ENCODE data around the gene E4F1.

E4F1 gene

GRCh38 chr16:2246301-2246885, 23.0 kb downstream of the E4F1 start:
- no peak overlapping the region for H3K4ac ChIP-seq (ENCODE audit: low read depth in 1 of 2, low read length in 2 of 2)
- no peak overlapping the region for H3K27ac ChIP-seq (ENCODE audit: low read length, poor library complexity, severe bottlenecking)
- peaks cover 27% of the 10 kb centered on the region for H3K79me1 ChIP-seq (replicated peaks; ENCODE audit: low read length, poor library complexity, severe bottlenecking)
- peaks cover 8% of the 10 kb centered on the region for H3K4me1 ChIP-seq (ENCODE audit: control insufficient read depth, insufficient read depth, low read depth, low read length)
- no peak overlapping the region for H3K18ac ChIP-seq (ENCODE audit: low read depth in 1 of 2, low read length in 2 of 2)
- no peak overlapping the region for H3K23ac ChIP-seq (ENCODE audit: low read length in 2 of 2)
- no peak overlapping the region for H2BK5ac ChIP-seq (ENCODE audit: low read depth, low read length, poor library complexity, severe bottlenecking)
- 98% methylated on average over 18 of the region's 18 CpGs for WGBS
- H3K9me3 ChIP-seq (ENCODE audit: control insufficient read depth, low read length) = no peaks in the 10 kb centered on the region
- H2BK15ac ChIP-seq (ENCODE audit: low read depth, poor library complexity, severe bottlenecking) = no peak overlapping the region
- H3K9ac ChIP-seq (ENCODE audit: low read length) = no peak overlapping the region
- no peak overlapping the region for H4K8ac ChIP-seq (ENCODE audit: low read length)
- no peak overlapping the region for H3K14ac ChIP-seq (ENCODE audit: low read length in 2 of 2)
- no peak for DNase-seq
- no peak overlapping the region for H3K4me2 ChIP-seq (ENCODE audit: low read length, poor library complexity, severe bottlenecking)
- no peaks in the 10 kb centered on the region for H3K27me3 ChIP-seq (ENCODE audit: control insufficient read depth in 1 of 2, insufficient read depth in 1 of 2, low read length in 2 of 2)
- H2BK12ac ChIP-seq (ENCODE audit: low read length in 2 of 2) = no peak overlapping the region
- H2AK5ac ChIP-seq (ENCODE audit: low read length, severe bottlenecking) = no peak overlapping the region
- H3K4me3 ChIP-seq (ENCODE audit: insufficient read depth in 1 of 2, low read depth in 1 of 2, low read length in 2 of 2) = no peak overlapping the region
- H2BK120ac ChIP-seq (ENCODE audit: low read depth, low read length) = no peak overlapping the region
- H3K36me3 ChIP-seq (ENCODE audit: control insufficient read depth in 1 of 2, insufficient read depth in 2 of 2, low read depth in 1 of 2, low read length in 2 of 2) = peaks cover 46 to 48% of the 10 kb centered on the region in 2 experiments
- no peak overlapping the region for H2AFZ ChIP-seq (ENCODE audit: low read depth, low read length)
- no peak overlapping the region for H4K91ac ChIP-seq (ENCODE audit: low read length)

GRCh38 chr16:2250652-2251295, 27.4 kb downstream of the E4F1 start:
- no peak overlapping the region for H4K8ac ChIP-seq (ENCODE audit: low read length)
- H3K4me1 ChIP-seq (ENCODE audit: control insufficient read depth, insufficient read depth, low read depth, low read length) = peaks cover 16% of the 10 kb centered on the region
- H4K91ac ChIP-seq (ENCODE audit: low read length) = no peak overlapping the region
- H3K18ac ChIP-seq (ENCODE audit: low read depth in 1 of 2, low read length in 2 of 2) = peak overlapping the region; percentile 43 to 67
- WGBS = 5% methylated on average over 30 of the region's 35 CpGs
- H2AK5ac ChIP-seq (ENCODE audit: low read length, severe bottlenecking) = no peak overlapping the region
- H3K9ac ChIP-seq (ENCODE audit: low read length) = peak overlapping the region; percentile 89
- peak; percentile 34 for DNase-seq
- no peak overlapping the region for H2BK5ac ChIP-seq (ENCODE audit: low read depth, low read length, poor library complexity, severe bottlenecking)
- H2BK12ac ChIP-seq (ENCODE audit: low read length in 2 of 2) = no peak overlapping the region
- peaks cover 20% of the 10 kb centered on the region for H3K79me1 ChIP-seq (replicated peaks; ENCODE audit: low read length, poor library complexity, severe bottlenecking)
- H3K36me3 ChIP-seq (ENCODE audit: control insufficient read depth in 1 of 2, insufficient read depth in 2 of 2, low read depth in 1 of 2, low read length in 2 of 2) = peaks cover 45 to 50% of the 10 kb centered on the region in 2 experiments
- H3K23ac ChIP-seq (ENCODE audit: low read length in 2 of 2) = no peak overlapping the region
- H3K4me2 ChIP-seq (ENCODE audit: low read length, poor library complexity, severe bottlenecking) = peak overlapping the region; percentile 65
- no peaks in the 10 kb centered on the region for H3K27me3 ChIP-seq (ENCODE audit: control insufficient read depth in 1 of 2, insufficient read depth in 1 of 2, low read length in 2 of 2)
- peak overlapping the region; percentile 56 for H3K27ac ChIP-seq (ENCODE audit: low read length, poor library complexity, severe bottlenecking)
- H3K14ac ChIP-seq (ENCODE audit: low read length in 2 of 2) = no peak overlapping the region
- H2BK15ac ChIP-seq (ENCODE audit: low read depth, poor library complexity, severe bottlenecking) = peak overlapping the region; percentile 48
- peak overlapping the region in 1 of 2 experiments; percentile 47 for H3K4ac ChIP-seq (ENCODE audit: low read depth in 1 of 2, low read length in 2 of 2)
- no peaks in the 10 kb centered on the region for H3K9me3 ChIP-seq (ENCODE audit: control insufficient read depth, low read length)
- H2BK120ac ChIP-seq (ENCODE audit: low read depth, low read length) = peak overlapping the region; percentile 77
- H2AFZ ChIP-seq (ENCODE audit: low read depth, low read length) = no peak overlapping the region
- H3K4me3 ChIP-seq (ENCODE audit: insufficient read depth in 1 of 2, low read depth in 1 of 2, low read length in 2 of 2) = peak overlapping the region; percentile 76 to 82

- H3K79me1 ChIP-seq (replicated peaks; ENCODE audit: low read length, poor library complexity, severe bottlenecking) = peaks cover 17% of the 10 kb centered on the region
- peak within 1 kb of the TSS; percentile 48 for H2BK15ac ChIP-seq (ENCODE audit: low read depth, poor library complexity, severe bottlenecking)
- under 1% methylated on average over 79 of the region's 88 CpGs for WGBS
- peak within 1 kb of the TSS; percentile 79 for H3K27ac ChIP-seq (ENCODE audit: low read length, poor library complexity, severe bottlenecking)
- H2BK120ac ChIP-seq (ENCODE audit: low read depth, low read length) = peak within 1 kb of the TSS; percentile 82
- peak within 1 kb of the TSS; percentile 93 for H4K8ac ChIP-seq (ENCODE audit: low read length)
- peaks cover 45 to 50% of the 10 kb centered on the region in 2 experiments for H3K36me3 ChIP-seq (ENCODE audit: control insufficient read depth in 1 of 2, insufficient read depth in 2 of 2, low read depth in 1 of 2, low read length in 2 of 2)
- H3K4me1 ChIP-seq (ENCODE audit: control insufficient read depth, insufficient read depth, low read depth, low read length) = peaks cover 16% of the 10 kb centered on the region
- H3K4me3 ChIP-seq (ENCODE audit: insufficient read depth in 1 of 2, low read depth in 1 of 2, low read length in 2 of 2) = peak within 1 kb of the TSS; percentile 76 to 82
- no peak within 1 kb of the TSS for H3K23ac ChIP-seq (ENCODE audit: low read length in 2 of 2)
- peak within 1 kb of the TSS; percentile 48 for H2AFZ ChIP-seq (ENCODE audit: low read depth, low read length)
- H3K9me3 ChIP-seq (ENCODE audit: control insufficient read depth, low read length) = no peaks in the 10 kb centered on the region
- H2BK12ac ChIP-seq (ENCODE audit: low read length in 2 of 2) = peak within 1 kb of the TSS in 1 of 2 experiments; percentile 70
- peak within 1 kb of the TSS; percentile 89 for H3K9ac ChIP-seq (ENCODE audit: low read length)
- peak within 1 kb of the TSS; percentile 30 for H2AK5ac ChIP-seq (ENCODE audit: low read length, severe bottlenecking)
- H3K4ac ChIP-seq (ENCODE audit: low read depth in 1 of 2, low read length in 2 of 2) = peak within 1 kb of the TSS; percentile 62 to 83
- peak; percentile 95 for DNase-seq
- peak within 1 kb of the TSS; percentile 65 for H3K4me2 ChIP-seq (ENCODE audit: low read length, poor library complexity, severe bottlenecking)
- no peaks in the 10 kb centered on the region for H3K27me3 ChIP-seq (ENCODE audit: control insufficient read depth in 1 of 2, insufficient read depth in 1 of 2, low read length in 2 of 2)
- H2BK5ac ChIP-seq (ENCODE audit: low read depth, low read length, poor library complexity, severe bottlenecking) = no peak within 1 kb of the TSS
- H3K14ac ChIP-seq (ENCODE audit: low read length in 2 of 2) = peak within 1 kb of the TSS in 1 of 2 experiments; percentile 76
- H3K18ac ChIP-seq (ENCODE audit: low read depth in 1 of 2, low read length in 2 of 2) = peak within 1 kb of the TSS; percentile 67 to 77
- peak within 1 kb of the TSS; percentile 80 for H4K91ac ChIP-seq (ENCODE audit: low read length)
These were observed 28.1 kb downstream of the E4F1 start, which contains the start of gene ECI1 for GRCh38 chr16:2251296-2252111. ECI1 (minus strand) TSS chr16:2251587; CDS start chr16:2251566, 21 bp downstream.

GRCh38 chr16:2252806-2253148, 29.4 kb downstream of the E4F1 start:
- Histone ChIP-seq H3K23ac (ENCODE audit: low read length in 2 of 2) (no peak overlapping the region), H3K27me3 (ENCODE audit: control insufficient read depth in 1 of 2, insufficient read depth in 1 of 2, low read length in 2 of 2) (no peaks in the 10 kb centered on the region), H2BK5ac (ENCODE audit: low read depth, low read length, poor library complexity, severe bottlenecking) (no peak overlapping the region), H4K8ac (ENCODE audit: low read length) (no peak overlapping the region), H3K4me2 (ENCODE audit: low read length, poor library complexity, severe bottlenecking) (no peak overlapping the region), H3K4ac (ENCODE audit: low read depth in 1 of 2, low read length in 2 of 2) (no peak overlapping the region), H4K91ac (ENCODE audit: low read length) (no peak overlapping the region), H2BK15ac (ENCODE audit: low read depth, poor library complexity, severe bottlenecking) (no peak overlapping the region), H3K27ac (ENCODE audit: low read length, poor library complexity, severe bottlenecking) (no peak overlapping the region), H3K36me3 (ENCODE audit: control insufficient read depth in 1 of 2, insufficient read depth in 2 of 2, low read depth in 1 of 2, low read length in 2 of 2) (peaks cover 55 to 59% of the 10 kb centered on the region in 2 experiments), H2AK5ac (ENCODE audit: low read length, severe bottlenecking) (no peak overlapping the region), H2AFZ (ENCODE audit: low read depth, low read length) (no peak overlapping the region), H2BK120ac (ENCODE audit: low read depth, low read length) (no peak overlapping the region), H3K9me3 (ENCODE audit: control insufficient read depth, low read length) (no peaks in the 10 kb centered on the region), H3K14ac (ENCODE audit: low read length in 2 of 2) (no peak overlapping the region), H3K18ac (ENCODE audit: low read depth in 1 of 2, low read length in 2 of 2) (no peak overlapping the region), H2BK12ac (ENCODE audit: low read length in 2 of 2) (no peak overlapping the region), H3K4me3 (ENCODE audit: insufficient read depth in 1 of 2, low read depth in 1 of 2, low read length in 2 of 2) (no peak overlapping the region), H3K79me1 (replicated peaks; ENCODE audit: low read length, poor library complexity, severe bottlenecking) (peaks cover 21% of the 10 kb centered on the region), H3K9ac (ENCODE audit: low read length) (no peak overlapping the region), H3K4me1 (ENCODE audit: control insufficient read depth, insufficient read depth, low read depth, low read length) (peaks cover 16% of the 10 kb centered on the region)
- 81% methylated on average over 3 of the region's 7 CpGs for WGBS
- no peak for DNase-seq
